Jurkat, Clone E6-1 (cell line): ENCODE measurements around the gene PTPN20.
"Not testable (repeated sequence)": the region's sequence is repeated elsewhere in the genome, so short reads cannot be mapped to it uniquely, and the experiment has no call there.

Source experiments
- DNase-seq: peaks from one replicate; pipeline ENCODE4 v3.0.0-alpha.2; 2011; ENCODE audit warnings: low read depth, low spot score
- H3K4me3 ChIP-seq: 2 replicates; pipeline ENCODE4 v1.5.1; 2011; ENCODE audit warnings: mild to moderate bottlenecking, low read length, control low read depth, moderate library complexity

PTPN20 gene

DNA sequence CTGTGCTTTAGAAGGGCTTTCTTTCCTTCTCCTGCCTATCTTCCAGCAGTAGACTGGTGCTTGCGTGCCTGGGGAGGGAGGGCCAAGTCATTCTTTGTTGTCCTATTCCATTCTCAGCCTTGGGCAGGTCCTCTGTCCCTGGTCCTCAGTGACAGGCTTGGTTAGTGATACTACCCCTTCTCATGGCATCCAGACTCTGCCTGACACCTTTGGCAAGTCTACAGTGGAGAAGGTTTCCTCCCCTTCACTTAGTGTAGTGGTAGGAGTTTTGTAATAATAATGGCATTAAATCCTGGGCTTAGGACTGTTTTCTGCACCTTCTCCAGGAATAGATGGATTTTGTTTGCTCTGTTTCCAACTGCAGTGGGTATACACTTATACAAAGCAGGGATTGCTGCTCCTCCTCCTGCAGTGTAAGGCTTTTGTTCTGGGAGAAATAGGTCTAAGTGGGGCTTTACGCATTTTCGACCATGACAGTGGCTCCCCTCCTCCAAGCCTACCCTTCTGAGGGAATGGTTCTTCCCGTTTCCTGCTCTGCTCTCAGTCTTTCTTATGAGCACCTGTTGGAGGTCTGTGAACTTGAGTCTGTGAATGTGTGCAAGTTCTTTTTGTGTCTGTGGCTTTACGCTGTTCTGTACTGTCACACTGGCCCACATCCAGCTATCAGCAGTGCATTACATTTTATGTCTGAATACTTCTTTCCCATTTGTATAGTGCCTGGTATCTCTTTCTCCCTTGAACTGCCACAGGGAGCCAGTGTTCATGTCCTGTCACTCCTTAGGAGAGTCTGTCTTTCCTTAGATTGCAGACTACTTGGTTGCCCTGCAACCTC is 37.7 kb downstream of the PTPN20 start:
- H3K4me3 ChIP-seq, result not testable (repeated sequence)
- DNase-seq, result peak; percentile 44

DNA sequence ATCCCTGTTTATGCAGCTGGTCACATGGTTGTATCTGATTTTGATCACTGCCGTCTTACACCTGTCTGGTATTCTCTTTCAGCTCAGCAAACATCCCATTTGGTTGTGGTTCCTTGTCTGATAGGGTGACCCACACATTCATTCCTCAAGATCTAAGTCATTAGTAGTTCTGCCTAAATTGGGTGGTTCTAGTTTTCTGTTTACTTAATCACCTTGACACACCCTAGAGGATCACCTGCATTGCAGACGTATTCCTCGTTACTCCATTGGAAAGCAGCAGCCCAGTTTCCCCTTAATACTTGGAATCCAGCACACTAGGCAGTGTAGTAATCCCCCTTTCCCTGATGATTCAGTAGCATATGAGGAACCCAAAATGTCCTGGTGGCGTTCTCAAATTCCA is 41.3 kb downstream of the PTPN20 start:
- not testable (repeated sequence) for H3K4me3 ChIP-seq, DNase-seq

DNA sequence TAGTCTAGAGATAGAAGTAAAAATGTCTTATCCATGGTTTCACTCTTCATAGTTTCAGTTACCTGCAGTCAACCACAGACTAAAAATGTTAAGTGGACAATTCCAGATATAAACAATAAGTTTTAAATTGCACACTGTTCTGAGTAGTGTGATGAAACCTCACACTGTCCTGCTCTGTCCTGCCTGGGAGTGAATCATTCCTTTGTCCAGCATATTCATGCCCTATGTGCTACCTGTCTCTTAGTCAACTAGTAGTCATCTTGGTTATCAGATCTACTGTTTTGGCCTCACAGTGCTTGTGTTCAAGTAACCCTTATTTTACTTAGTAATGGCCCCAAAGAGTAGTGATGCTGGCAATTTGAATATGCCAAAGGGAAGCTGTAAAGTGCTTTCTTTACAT is 49.5 kb downstream of the PTPN20 start:
- not testable (repeated sequence) for DNase-seq, H3K4me3 ChIP-seq

DNA sequence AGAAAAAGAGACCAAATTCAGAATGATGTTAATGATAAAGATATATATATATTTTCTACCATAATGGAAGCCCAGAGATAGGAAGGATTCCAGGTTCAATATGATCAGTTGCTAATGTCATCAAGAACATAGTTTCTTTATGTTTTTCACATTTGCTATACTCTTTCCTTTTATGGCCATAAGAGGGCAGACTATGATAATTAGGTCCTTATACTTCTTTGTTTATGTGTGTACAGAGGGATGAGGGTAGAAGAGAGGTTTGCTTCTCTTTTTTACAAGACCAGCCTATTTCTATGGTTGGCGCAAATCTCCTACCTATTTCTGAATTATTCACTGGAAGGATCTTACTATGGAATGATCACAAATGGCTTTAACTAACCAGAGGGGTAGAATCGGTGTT is 52.1 kb downstream of the PTPN20 start:
- not testable (repeated sequence) for DNase-seq, H3K4me3 ChIP-seq

DNA sequence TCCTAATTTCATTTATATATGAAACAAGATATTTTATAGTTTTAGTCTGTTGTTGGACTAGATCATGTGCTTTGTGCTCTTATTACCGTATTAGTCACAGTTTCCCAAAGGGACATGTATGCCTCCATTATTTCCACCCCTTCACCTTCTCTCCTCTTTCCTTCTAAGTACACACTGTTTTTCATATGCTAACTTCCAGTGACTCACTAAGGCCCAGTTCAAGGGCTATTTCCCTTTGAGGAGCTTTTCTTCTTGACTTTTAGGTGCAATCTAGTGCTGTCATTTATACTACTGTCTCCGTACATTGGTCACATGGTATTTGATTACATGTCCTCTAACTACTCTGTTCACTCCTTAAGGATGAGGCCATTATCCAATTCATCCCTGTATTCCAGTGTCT is 55.8 kb downstream of the PTPN20 start:
- not testable (repeated sequence) for DNase-seq, H3K4me3 ChIP-seq

DNA sequence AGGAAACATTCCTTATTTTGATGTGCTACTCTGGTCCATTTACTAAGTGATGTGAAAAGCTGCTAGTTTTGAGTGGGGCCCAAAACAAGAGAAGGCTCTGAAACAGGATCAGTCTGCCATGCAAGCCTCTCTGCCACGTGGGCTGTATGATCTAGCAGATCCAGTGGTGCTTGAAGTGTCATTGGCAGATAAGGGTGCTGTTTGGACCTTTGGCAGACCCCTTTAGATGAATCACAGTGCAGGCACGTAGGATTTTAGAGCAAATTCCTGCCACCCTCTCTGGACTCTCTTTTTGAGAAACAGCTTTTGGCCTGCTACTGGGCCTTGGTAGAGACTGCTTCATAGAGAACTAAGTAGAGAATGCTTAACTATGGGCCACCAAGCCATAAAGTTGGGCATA is 69.0 kb downstream of the PTPN20 start:
- H3K4me3 ChIP-seq, DNase-seq: not testable (repeated sequence)

DNA sequence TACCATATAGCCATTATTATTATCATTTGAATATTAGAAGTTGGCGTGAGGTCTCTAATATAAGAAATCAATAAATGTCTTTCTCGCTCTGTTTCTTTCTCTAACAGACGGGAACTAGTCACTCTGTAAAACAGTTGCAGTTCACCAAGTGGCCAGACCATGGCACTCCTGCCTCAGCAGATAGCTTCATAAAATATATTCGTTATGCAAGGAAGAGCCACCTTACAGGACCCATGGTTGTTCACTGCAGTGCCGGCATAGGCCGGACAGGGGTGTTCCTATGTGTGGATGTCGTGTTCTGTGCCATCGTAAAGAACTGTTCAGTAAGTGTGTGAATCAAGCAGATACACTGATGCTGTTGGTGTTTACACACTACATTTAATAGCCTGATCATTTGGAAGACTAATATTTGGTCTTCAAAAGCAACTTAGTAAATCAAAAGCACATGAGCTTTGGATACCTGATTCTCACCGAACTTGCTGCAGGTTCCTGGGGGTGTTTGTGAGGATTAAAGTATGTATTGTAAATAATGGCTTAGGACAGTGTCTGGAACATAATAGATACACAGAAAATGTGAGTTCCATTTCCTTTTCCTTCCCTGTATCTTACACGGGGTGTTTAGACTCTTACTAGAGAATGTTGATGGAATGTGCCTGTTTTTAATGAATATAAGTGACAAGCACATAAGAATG is 76.2 kb downstream of the PTPN20 start:
- DNase-seq, H3K4me3 ChIP-seq: not testable (repeated sequence)

DNA sequence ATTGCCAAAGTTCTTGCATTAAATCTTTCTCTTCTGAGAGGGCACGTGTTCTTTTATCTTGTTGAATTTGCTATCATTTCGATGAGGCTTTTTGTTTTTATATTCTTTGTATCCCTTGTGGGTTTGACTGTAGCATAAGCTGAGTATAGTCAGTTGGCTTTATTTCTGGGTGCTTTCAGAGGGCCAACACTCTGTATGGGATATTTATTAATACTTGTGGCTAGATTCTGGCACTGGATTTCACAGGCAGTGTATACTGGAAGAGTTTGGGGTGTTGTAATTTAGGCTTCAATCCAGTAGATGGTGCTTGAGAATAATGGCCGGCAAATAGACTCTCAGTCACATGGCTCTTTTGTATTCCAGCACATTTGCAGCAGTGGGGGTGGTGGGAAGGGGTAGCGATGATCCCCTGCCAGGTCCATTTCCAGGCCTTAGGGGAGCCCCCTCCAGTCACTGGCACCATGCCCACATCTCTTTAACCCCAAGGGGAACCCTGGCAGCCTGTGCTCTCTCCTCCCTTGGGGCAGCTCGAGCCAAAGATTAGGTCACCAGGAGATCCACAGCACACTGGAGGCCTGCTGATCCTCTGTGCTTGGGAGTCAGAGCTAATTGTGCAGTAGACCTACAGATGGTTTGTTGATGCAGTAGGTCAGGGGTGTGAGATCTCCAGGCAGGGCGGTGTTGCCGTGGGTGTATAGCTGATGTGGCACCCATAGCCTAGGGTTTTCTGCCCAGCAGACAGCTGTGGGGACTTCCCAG is 81.8 kb downstream of the PTPN20 start:
- no peak overlapping the region for H3K4me3 ChIP-seq
- DNase-seq, result peak; percentile 50

DNA sequence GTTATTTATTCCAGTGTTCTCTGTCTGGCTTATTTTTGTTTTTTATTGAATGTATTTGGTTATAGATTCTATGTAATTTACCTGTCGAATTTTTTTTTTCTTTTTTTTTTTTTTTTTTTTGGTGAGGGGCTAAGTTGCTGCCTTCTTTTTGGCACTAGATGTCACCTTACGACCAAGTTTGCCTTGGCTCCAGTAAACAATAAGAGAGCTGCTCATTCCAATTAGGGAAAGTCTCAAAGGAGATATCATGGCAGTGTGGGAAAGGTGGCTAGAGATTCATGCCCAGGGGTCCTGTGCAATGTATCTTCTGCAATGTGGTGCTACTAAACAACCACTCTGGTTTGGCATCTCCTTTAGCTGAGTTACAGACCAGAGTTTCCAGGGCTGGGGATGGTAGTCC is 84.0 kb downstream of the PTPN20 start:
- peak; percentile 30 for DNase-seq
- no peak overlapping the region for H3K4me3 ChIP-seq

DNA sequence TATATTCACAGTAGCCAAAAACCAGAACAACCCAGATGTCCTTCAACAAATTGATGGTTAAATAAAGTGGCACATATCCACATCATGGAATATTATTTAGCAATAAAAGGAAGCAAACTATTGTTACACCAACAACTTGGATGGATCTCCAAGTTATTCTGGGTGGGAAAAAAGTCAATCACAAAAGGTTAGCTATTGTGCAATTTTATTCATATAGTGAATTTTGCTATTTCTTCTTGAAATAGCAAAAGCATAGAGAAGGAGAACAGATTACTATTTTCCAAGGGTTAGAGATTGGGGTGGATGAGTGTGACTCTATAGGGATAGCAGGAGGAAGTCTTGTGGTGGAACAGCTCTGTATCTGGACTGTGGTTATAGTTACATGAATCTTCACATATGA is 87.0 kb downstream of the PTPN20 start:
- no peak overlapping the region for H3K4me3 ChIP-seq
- DNase-seq, result no peak

DNA sequence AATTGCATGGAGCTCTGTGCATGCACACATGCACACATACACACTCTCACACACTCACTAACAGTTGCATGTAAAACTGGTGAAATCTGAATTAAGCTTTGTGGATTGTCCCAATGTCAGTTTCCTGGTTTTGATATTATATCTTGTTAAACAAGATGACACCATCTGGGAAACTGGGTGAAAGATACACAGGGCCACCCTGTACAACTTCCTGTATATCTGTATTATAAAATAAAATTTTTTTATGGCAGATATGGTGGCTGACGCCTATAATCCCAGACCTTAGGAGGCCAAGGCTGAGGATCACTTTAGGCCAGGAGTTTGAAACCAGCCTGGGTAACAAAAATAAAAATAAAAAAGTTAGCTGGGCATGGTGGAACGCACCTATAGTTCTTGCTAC is 87.4 kb downstream of the PTPN20 start:
- no peak overlapping the region for H3K4me3 ChIP-seq
- no peak for DNase-seq

DNA sequence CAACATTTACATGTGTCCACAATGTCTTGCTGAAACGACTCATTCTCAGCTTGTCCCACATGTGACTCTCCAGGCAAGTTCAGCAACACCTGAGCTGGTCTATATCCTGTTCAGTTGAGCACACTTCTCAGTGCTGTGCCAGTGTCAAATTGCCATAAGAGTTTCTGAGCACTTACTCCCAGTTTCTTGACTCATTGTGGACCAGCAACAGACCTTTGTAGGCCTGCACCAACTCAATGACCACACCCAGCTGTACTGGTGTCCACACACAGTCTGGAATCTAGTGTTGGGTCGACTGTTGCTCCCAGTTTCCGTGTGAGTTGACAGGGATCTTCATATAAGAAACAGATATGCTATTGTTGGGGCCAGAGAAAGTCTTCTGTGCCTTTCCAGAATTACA is 88.0 kb downstream of the PTPN20 start:
- no peak for DNase-seq
- no peak overlapping the region for H3K4me3 ChIP-seq

DNA sequence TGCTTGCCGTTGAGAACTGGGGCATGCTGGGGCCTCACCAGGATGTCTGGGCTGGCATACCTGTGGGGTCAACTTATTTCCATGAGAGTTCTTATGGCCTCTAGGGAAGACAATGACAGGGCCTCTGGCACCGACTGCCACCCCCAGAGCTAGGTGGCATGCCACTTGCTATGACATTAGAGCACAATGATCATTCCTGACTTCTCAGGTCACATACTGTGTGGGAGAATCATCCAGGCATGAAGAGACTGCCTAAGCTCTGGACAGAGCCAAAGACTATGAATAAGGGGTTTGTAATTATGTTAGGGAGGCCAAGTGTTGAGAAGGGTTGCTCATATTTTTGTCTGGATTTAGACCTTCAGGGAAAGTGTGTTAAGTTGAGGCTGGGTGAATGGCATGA is 97.5 kb downstream of the PTPN20 start:
- no peak overlapping the region for H3K4me3 ChIP-seq
- no peak for DNase-seq

DNA sequence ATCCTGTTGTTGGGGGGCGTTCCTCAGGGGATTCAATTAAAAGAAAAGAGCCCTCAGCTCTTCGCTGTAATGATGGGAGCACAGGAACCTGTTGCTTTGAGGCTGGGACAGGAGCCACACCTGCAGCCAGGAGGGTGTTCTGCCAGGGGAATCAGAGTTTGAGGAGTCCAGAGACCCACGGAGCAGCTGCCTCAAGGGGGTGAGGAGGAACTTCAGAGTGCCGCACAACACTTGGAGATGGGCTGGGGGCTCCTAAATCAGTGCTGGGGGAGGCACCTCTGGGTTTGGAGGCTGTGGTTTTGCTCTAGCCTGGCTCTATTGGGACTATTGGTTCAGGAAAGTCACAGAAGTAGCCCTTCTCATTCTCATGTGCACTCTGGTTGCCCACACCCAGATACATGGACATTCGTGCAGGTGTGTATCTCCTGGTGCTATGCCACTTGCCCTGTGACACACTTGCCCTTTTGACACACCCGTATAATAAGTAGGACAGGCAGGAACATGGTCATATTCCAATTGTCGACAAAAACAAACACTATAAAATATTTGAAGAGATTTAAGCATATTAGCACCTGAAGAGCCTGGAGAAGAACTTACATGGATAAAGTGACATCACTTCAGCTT is 98.1 kb downstream of the PTPN20 start:
- DNase-seq, result no peak
- no peak overlapping the region for H3K4me3 ChIP-seq

DNA sequence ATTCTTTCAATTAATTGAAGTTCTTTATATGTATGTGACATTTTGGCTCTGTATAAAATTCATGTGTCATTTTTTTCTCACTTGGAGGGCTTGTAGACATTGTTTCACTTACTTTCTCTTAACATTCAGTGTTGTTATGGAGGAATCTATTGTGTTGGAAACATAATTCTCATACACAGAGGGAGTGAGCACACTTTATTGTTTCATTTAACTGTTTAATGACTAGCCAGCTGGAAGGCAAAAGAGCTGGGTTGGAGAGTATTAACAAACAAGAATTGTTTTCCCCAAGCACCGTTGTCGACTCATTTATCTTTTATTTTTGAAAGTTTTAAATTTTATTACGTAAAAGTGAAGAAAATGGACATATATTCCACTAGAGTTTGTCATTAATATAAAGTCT is 98.8 kb downstream of the PTPN20 start:
- H3K4me3 ChIP-seq, result no peak overlapping the region
- no peak for DNase-seq

DNA sequence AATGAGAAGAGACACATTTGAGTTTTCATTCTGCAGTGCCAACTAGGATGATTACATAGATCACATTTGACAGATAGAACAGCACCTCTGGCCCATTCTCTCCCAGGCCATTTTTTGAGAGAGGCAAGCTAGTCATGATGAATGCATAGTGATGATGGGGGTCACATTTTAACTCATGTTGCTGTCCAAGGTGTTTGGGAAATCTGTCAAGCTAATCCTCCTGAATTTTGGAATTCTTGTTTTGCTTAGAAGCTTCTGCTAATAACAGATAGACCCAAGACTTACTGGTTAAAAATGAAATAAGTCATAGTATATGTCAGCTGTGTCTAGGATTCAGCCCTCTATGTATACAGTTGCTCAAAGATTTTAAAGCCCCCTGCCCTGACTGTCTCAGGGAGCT is 101.0 kb downstream of the PTPN20 start:
- H3K4me3 ChIP-seq, result no peak overlapping the region

DNA sequence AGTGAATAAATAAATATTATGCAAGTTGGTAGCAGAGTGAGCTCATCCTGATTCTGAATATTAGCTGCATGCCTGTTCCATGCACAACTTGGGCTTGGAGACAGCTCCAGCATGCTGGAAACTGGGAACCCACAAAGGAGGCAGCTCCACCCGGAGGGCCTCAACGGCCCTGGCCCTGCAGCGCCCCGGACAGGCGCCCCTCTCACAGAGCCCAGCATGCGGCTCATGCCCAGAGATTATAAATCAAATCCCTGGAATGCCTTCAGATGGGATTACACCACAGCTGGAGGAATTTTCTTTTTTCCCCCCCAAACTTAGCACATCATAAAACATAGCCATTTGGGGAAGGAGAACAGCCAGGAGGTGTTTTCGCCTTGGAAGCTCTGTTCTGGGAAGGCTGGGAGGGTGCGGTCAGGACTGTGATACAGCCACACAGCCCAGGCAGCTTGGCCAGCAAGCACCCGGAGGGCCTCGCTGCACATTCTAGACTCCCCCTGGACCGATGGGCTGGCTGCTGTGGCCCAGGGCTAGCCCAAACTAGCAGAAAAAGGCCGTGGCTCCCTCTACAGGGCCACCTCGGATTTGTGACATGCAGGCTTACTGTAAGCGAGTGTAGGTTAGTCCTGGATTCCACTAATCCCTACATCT is 102.4 kb downstream of the PTPN20 start:
- no peak for DNase-seq

More for the DNA sequence above, 101.0 kb downstream of the PTPN20 start:
- no peak for DNase-seq

DNA sequence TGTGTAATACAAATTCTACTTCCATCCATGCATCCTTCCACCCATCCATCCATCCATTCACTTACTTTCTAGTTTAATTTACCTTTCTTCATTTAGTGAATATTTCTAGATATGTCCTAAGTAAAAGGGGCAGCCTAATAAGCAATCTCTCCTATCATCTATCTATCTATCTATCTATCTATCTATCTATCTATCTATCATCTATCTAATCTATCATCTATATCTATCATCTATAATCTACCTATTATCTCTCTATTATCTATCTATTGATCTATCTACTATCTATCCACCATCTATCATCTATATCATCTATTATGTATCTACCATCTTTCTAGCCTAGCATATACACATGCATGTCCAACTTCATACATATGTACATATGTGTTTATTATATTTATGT is 104.2 kb downstream of the PTPN20 start:
- no peak overlapping the region for H3K4me3 ChIP-seq
- DNase-seq, result no peak

More for the DNA sequence above, 102.4 kb downstream of the PTPN20 start:
- H3K4me3 ChIP-seq, result no peak overlapping the region

DNA sequence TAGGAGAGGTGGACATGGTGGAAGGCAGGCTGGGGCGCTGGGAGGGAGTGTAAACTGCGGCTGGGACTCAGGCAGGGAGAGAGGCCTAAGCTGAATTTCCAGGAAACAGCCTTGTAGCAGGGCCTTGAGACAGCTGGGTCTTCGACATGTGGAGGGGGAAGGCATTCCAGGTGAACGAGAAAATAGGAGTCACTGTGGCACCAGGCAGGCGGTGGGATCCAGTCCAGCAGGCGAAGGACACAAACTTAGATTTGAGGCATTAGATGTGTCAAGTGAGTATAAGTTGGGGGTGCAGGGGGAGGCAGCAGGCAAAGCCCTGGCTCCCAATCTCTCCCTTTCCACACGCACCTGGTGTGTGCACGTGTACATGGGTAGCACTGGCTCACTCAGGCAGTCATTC is 105.3 kb downstream of the PTPN20 start:
- no peak overlapping the region for H3K4me3 ChIP-seq
- DNase-seq, result no peak
